Activated CD8-positive, alpha-beta memory T cell treated with anti-CD3 and anti-CD28 coated beads, Interleukin-2, amount 50 U/mL, for 24 hours (primary cell): ENCODE data around the gene LAIR2.
"Not testable (repeated sequence)": the region's sequence is repeated elsewhere in the genome, so short reads cannot be mapped to it uniquely, and the experiment has no call there.

Experiments
- DNase-seq: peaks from one replicate; pipeline ENCODE4 v3.0.0-alpha.2; 2020; ENCODE audit errors: extremely low read depth

The LAIR2 gene

DNA sequence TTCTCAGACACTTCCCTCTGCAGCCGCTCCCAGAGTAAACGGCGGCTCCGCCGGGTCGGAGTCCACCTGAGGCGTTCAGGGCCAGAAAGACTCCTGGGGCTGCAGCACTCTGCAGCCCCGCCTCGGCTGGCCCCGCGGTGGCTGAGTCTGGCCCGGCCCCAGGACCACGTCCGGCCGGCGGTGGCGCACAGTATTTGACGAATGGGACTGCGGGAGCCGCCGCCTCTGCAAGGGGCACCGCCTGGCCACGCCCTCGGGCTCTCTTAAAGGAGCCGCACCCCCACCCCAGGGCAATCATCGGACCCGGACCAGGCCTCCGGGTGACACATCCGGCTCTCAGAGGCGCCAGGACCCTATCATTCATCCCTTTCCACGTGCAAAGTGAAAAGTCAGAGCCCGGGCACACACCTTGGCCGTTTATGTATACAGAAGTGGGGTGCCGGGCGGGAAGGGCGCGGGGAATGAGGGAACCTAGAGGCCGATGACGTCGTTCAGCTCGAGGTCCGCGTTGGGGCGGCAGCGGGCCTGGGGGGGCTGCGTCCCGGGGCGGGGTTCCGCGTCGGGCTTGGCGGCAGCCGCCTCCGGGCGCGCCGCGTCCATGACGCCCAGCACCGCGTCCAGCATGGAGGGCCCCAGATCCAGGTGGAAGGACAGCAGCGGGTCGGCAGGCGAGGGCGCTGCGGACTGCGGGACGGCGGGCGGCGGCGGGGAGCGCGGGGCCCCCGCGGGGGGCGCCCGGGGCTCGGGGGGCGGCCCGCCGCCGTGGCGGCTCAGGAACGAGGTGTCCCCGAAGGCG lies 37.8 kb upstream of the LAIR2 start:
- DNase-seq, result no peak

DNA sequence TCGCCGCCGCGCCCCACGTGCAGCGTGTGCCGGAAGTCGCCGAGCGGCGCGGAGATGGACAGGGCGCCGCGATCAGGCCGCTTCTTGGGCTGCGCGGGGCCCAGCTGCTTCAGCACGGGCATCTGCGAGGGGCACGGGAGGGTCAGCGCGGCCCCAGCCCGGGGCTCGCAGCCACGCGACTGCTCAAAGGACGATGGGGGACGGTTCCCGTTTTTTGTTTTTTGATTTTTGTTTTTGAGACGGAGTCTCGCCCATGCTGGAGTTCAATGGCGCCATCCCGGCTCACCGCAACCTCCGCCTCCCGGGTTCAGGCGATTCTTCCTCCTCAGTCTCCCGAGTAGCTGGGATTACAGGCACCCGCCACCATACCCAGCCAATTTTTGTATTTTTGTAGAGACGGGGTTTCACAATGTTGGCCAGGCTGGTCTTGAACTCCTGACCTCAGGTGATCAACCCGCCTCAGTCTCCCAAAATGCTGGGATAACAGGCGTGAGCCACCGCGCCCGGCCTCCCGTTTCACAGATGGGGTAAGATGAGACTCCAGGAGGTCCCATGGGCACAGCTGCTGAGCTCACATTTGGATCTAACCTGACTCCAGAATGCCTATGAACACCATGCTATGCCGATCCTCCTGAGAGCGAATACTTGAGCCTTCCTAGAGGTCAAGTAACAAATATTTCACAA lies 37.1 kb upstream of the LAIR2 start:
- no peak for DNase-seq

DNA sequence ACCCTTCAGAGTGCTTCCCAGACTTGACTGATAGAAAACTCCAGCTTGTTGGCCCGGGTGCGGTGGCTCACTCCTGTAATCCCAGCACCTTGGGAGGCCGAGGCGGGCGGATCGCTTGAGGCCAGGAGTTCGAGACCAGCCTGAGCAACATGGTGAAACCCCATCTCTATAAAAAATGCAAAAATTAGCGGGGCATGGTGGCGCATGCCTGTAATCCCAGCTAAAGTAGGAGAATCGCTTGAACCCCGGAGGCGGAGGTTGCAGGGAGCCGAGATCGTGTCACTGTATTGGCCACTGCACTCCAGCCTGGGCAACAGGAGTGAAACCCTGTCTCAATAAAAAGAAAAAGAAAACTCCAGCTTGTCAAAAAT lies 36.5 kb upstream of the LAIR2 start:
- DNase-seq, result not testable (repeated sequence)

DNA sequence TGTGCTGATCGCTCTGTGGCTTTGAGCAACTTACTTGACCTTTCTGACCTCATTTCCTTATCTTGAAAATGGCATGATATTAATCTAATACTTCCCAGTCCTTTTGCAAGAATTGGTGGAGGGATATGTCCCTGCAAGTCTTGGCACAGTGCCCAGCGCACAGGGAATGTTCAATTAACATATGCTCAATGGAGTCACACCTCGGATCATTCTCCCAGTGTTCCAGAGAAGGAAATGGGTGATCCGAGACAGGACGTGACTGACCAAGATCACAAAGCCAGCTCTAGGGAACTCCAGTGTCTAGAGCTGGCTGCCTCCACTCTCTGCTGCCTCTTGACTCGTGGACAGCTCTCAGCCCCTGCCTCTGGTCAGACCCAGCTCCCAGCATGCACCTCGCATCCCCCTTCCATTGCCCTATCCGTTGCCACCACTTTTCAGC lies 33.1 kb upstream of the LAIR2 start:
- no peak for DNase-seq

DNA sequence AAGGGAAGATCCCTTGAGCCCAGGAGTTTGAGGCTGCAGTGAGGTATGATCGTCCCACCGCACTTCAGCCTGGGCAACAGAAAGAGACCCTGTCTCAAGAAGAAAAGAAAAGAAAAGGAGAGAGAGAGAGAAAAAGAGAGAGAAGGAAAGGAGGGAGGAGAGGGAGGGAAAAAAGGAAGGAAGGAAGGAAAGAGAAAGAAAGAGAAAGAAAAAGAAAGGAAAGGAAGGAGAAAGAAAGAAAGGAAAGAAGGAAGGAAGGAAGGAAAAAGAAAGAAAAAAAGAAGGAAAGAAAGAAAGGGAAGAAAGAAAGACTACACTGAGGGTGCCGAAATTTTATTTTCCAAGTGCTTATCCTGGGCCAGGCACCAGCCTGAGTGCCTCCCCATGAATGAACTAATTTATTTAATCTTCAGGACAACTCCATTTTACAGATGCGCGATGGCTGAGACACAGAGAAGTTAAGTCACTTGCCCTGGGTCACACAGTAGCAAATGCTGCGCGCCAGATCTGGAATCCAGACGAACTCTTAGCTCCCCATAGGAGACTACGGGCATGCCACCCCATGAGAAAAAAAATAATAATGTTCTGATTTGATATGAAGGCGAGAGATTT lies 32.2 kb upstream of the LAIR2 start:
- DNase-seq, result no peak

DNA sequence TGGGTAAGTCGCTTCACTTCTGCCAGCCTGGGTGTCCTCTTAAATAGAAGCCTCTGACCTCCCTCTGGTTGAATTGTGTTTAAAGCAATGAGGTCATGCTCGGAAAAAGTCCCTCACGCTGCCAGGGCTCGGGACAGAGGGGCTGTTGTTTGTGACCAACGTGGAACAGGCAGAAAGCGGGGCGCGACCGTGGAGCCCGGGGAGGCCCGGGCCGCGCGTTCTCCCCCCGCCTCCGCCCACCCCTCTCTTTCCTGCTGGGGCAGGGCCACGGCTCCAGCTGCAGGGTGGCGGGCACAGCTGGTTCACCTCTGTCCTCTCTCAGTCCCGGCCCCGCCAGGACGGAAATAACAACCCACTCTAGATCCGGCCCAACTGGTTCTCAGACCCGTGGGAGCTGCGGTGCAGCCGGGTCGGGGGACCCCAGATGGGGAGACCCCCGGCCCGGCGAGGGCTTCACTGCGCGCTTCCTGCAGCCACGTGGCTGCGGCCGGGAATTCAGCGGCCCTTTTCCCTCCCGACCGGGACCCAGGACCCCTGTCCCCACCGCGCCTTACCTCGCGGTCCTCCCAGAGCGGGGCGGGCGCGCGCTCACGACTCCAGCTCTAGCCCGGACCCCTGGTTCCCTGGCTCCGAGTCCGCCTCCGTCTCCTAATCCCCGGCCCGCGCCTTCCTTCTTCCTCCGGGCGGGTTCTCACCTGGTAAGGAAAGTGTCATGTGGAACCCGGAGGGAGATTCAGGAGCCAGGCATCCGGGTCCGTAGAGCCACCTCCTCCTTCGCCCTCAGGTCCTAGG lies 31.4 kb upstream of the LAIR2 start:
- DNase-seq, result no peak

DNA sequence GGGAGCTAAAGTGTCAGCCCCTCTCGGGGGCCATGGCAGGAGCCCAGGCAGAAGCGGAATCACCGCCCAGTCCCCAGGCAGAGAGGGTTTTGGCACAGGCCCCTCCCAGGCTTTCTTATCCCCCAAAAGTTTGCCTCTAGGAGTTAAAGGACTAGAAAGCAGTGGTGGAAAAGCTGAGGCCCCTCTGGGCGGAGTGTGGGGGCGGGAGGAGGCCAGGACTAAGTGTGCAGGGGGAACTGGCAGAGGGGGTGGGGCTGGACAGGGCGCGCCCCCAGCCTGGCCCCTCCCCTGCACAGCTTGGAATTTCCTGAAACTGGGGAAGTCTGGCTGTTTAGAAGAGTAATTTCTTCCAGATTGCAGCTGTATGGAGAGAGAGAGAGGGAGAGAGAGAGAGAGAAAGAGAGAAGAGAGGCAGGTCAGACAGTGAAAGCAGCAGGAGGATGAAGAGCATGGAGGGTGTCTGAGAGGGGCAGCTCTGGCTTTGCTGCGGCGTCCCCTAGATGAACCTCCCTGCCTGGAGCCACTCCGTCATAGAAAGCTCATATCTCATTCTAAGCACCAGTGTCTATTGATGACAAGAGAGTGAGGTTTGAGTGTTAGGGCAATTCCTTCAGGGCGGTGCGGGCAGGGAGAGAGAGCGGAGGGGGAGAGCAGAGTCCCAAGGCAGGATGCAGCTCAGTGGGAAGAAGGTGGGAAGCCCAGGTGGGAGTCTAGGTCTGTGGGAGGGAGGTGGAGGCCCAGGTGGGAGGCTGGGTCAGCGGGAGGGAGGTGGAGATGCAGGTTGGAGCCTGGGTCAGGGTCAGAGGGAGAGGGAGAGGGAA lies 29.4 kb upstream of the LAIR2 start, which contains the start of gene CDC42EP5:
CDC42EP5 (minus strand) TSS at position 226 of the 821 bp plus-strand sequence. CDS start 7,749 bp downstream, outside the sequence.
- no peak for DNase-seq

DNA sequence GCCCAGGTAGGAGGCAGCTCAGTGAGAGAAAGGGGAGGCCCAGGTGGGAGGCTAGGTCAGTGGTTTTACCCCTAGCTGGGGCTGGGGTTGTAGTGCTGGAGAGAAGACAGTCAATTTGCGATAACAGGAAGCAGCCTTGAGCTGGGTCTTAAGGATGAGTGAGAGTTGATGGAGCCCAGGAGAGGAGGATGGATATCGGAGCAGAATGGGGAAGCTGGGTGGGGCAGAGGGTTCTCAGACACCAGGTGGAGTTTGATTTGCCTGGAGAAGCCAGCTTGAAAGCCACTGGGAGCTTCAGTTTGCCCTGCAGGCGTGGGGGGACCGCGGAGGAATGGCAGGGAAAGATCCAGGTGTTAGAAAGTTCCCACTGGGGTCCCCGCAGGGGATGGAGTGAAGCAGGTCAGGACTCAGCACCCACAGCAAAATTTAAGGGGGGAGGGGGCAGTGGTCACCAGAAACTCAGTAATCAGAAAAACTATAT lies 28.7 kb upstream of the LAIR2 start:
- no peak for DNase-seq

DNA sequence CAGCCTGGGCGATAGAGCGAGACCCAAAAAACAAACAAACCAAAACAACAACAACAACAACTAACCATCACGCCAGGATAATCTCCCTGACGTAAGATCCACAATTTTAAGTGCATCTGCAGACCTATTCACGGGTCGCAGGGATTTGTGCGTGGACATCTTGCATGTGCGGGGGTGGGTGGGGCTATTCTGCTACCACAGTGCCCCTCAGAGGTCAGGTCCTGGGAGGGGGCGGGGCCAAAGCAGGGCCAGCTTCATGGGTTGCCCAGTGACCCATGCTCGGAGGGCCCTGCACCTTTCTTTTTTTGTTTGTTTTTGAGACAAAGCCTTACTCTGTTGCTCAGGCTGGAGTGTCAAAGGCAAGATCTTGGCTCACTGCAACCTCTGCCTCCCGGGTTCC lies 26.9 kb upstream of the LAIR2 start:
- no peak for DNase-seq

DNA sequence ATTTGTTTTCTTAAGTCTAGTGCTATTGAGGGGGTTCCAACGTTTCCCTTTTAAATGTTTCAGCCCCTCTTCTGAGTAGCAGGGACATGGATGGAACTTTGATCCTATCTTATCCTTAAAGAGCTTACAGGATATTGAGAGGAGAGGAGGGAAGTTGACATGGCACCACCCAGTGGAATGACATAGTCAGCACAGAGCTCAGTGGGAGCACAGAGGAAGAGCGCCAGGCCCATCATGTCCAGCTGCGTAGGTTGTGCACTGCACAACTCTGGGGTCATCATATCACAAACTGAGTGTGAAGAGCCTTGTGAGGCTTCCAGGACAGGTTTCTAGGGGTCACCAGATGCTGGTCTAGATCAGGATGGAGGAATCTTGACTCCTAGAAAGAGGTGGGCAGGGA lies 25.0 kb upstream of the LAIR2 start:
- no peak for DNase-seq

DNA sequence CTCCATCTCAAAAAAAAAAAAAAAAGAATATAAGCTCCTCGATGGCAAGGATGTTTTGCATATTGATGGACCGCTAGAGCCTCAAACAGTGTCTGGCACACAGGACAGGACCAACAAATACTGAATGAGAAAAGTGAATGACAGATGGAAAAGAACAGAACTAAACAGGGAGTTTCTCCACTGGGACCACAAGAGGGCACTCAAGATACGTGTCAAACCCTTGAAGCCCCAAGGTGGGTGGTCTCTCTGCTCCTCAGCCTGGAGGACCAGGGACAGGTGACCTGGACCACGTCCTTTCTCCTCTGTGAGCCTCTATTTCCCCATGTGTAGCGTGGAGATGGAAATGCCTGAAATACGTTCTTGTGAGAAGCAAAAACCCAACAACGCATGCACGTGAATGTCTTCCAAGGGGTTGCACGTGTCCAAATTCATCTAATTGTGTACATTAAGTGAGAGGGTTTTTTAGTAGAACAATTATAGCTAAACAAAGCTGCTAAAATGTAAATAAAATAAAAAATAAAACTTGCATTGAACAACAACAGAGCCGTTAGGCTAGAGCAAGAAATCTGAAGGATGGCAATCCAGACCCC lies 23.9 kb upstream of the LAIR2 start:
- no peak for DNase-seq

DNA sequence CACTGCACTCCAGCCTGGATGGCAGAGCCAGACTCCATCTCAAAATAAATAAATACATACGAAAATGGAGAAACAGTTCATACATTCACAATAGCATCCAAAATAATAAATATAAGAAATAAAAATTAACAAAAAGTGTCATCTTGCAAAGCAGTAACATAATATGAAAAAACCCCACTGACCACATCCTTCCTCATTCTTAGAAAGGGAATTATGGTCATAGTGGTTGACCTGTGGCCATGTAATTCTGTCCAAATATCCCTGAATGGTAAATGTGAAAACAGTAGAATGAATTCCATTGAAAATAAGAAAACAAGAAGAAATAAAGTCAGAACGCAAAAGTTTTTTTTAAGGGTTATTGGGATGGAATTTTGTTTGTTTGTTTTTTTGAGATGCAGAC lies 22.6 kb upstream of the LAIR2 start:
- DNase-seq, result no peak

DNA sequence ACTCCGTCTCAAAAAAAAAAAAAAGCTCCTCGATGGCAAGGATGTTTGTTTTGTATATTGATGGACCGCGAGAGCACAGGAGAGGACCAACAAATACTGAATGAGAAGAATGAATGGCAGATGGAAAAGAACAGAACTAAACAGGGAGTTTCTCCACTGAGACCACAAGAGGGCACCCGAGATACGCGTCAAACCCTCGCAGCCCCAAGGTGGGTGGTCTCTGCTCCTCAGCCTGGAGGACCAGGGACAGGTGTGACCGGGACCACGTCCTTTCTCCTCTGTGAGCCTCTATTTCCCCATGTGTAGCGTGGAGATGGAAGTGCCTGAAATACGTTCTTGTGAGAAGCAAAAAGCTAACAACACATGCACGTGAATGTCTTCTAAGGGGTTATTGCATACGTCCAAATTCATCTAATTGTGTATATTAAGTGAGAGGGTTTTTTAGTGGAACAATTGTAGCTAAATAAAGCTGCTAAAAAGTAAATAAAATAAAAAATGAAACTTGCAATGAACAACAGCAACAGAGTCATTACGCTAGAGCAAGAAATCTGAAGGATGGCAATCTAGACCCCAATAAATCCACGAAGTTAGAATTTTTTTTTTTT lies 21.2 kb upstream of the LAIR2 start:
- no peak for DNase-seq

DNA sequence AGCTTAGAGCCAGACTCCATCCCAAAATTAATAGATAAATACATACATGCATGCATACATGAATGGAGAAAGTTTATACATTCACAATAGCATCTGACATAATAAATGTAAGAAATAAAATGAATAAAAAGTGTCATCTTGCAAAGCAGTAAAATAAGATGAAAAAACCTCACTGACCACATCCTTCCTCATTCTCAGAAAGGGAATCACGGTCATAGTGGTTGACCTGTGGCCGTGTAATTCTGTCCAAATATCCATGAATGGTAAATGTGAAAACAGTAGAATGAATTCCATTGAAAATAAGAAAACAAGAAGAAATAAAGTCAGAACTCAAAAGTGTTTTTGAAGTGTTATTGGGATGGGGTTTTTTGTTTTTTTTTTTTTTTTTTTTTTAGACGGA lies 19.7 kb upstream of the LAIR2 start:
- no peak for DNase-seq

DNA sequence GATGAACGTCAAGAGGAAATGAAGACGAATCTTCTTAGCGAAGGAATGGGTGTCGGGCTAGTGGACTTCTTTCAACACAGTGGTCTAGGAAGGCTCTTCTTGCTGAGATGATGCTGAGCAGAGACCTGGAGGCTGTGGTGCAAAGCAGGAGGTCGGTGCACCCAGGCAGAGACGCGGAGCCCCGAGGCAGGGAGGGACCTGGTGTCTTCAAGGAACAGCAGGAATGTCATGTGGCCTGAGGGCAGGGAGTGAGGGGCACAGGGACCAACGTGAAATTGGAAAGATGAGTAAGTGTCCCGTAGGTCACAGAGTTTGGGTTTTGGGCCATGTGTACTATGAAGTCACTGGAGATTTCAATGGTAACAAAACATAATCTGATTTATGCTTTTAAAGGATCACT lies 18.2 kb upstream of the LAIR2 start:
- DNase-seq, result no peak

DNA sequence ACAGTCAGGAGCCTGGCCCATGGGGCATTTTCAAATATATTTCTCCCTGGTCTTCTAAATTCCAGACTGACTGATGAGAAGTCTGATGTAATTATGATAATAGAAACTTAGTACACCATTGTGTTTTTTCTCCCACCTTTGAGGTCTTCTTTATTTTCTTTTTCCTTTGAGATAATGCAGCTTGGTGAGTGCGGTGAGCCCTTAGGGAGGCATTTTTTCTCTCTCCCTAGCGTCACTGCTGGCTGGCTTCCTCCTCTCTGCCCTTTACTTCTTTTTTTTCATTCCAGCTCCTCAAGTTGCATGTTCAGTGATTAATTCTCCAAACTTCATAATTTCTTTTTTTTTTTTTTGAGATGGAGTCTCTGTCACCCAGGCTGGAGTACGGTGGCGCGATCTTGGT lies 16.8 kb upstream of the LAIR2 start:
- no peak for DNase-seq

DNA sequence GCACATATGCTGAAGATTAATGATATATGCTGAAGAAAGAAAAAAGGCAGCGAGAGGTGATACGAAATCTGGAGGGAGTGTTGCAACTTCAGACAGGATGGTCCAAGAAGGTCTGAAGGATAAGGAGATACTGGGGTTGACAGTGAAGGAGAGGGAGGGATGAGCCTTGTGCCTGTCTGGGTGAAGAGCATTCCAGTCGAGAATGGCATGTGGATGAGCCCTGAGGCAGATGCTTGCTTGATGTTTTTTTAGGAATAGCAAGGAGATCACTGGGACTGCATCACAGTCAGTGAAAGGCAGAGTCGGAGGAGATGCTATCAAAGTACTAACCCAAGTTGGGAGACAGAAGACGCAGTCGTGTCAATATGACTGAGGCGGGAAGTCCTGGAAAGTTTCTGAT lies 13.3 kb upstream of the LAIR2 start:
- DNase-seq, result no peak

DNA sequence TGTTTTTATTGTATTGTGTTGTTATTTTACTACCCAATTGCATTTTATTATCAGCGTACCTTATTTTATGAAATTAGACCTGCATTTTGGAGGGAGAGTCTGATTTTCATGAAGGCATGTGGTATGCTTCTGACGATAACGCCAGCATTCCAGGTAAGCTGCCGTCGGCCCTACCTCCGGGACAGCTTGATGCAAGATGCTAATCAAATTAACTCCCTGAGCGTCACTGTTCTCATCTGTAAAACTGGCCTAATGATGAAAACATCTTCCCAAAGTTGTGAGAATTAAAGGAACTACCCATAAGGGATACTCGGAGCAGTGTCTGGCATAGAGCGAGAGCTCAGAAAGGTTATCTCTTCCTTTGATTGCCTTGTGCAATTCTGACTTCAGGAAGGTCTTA lies 12.9 kb upstream of the LAIR2 start:
- DNase-seq, result no peak

DNA sequence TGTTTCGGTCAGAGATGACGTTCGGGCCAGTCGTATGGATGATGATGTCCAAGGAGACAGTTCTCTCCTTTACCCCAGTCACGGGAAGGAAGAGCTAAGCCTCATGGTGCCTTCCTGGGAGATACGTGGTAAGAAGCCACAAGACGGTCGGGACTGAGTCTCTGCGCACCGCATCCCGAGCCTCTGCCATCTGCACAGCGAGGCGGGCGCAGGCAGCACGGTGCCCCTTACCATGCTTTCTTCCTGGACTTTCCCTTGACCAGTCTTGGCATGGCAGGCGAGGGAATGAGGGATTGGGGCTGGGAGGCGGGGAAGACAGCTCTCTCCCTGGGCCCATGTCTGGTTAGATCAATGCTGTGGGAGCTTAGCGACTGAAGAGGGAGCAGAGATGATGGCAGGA lies 10.1 kb upstream of the LAIR2 start:
- DNase-seq, result no peak

DNA sequence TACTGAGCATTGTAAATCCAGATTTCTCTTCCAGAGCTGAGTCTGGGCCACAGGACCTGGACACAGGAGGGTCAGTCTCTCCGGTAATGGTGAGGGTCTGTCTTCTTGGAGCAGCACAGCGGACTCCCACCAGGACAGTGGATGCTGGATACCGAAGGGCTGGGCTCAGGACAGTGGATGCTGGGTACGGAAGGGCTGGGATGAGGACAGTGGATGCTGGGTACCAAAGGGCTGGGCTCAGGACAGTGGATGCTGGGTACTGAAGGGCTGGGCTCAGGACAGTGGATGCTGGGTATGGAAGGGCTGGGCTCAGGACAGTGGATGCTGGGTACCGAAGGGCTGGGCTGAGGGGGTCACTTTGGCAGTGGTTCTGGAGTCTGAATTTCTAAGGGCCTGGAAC lies 9.6 kb upstream of the LAIR2 start:
- DNase-seq, result not testable (repeated sequence)
